ENCODE results near the gene FREM2.

FREM2 gene

DNA sequence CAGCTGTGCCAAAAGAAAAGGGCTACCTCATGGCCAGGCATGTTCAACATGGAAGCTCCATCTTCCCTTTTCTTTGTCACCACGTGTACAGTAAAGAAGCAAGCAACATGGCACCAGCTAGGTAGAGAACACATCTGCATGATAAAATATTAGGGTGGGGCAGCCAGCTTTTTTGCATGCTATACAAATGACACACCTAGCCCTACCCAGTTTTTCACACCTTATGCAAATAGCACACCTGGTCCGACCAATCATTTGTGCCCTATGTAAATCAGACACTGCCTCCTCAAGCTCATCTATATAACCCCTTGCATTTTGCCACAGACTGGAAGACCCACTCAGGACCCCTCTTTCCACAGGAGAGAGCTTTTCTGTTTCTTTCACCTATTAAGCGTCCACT, 218.2 kb downstream of the FREM2 start:
- no peaks in the 10 kb centered on the region for H3K9me3 Mint-ChIP-seq (ENCODE audit: low read depth)
- H3K4me1 Mint-ChIP-seq (ENCODE audit: low read depth) = no peaks in the 10 kb centered on the region
- no peaks in the 10 kb centered on the region for H3K36me3 Mint-ChIP-seq
- peaks cover 7% of the 10 kb centered on the region for H3K27me3 Mint-ChIP-seq
- H3K27ac Mint-ChIP-seq = no peak overlapping the region
- H3K4me3 Mint-ChIP-seq = no peak overlapping the region

DNA sequence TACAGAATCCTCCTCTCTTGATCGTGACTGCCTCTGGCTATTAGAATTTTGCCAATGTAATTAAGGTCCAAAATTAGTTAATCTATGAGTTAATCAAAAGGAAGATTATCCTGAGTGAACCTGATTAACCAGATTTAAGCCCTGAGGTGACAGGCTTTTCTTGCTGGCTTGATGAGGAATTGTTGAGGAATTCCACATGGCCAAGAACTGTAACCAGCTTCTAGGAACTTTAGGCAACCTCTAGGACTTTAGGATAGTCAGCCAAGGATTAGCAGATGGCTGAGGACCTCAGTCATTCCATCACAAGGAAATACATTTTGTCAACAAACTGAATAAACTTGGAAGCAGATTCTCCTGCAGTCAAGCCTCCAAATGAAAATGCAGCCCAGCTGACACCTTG, 219.0 kb downstream of the FREM2 start:
- Mint-ChIP-seq H3K4me1 (ENCODE audit: low read depth) (no peaks in the 10 kb centered on the region), H3K9me3 (ENCODE audit: low read depth) (no peaks in the 10 kb centered on the region), H3K4me3 (no peak overlapping the region), H3K27ac (no peak overlapping the region), H3K36me3 (no peaks in the 10 kb centered on the region), H3K27me3 (peaks cover 6% of the 10 kb centered on the region)

DNA sequence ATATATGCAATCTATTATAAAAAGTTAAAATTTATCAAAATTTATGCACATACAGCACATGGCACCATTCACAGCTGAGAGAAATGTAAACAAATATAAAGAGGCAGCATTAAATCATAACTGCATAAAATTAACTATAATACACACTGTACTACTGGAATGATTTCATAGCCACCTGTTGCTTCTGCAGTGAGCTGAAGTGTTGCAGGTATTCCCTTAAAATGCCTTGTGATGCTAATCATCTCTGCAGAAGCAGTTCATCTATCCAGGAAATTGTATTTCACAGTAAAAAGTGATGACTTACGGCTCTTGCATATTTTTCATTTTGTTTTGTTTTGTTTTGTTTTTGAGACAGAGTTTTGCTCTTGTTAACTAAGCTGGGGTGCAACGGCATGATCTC, 221.7 kb downstream of the FREM2 start:
- no peaks in the 10 kb centered on the region for H3K9me3 Mint-ChIP-seq (ENCODE audit: low read depth)
- H3K36me3 Mint-ChIP-seq = no peaks in the 10 kb centered on the region
- H3K27ac Mint-ChIP-seq = no peak overlapping the region
- H3K4me1 Mint-ChIP-seq (ENCODE audit: low read depth) = no peaks in the 10 kb centered on the region
- peaks cover 6% of the 10 kb centered on the region for H3K27me3 Mint-ChIP-seq
- no peak overlapping the region for H3K4me3 Mint-ChIP-seq

DNA sequence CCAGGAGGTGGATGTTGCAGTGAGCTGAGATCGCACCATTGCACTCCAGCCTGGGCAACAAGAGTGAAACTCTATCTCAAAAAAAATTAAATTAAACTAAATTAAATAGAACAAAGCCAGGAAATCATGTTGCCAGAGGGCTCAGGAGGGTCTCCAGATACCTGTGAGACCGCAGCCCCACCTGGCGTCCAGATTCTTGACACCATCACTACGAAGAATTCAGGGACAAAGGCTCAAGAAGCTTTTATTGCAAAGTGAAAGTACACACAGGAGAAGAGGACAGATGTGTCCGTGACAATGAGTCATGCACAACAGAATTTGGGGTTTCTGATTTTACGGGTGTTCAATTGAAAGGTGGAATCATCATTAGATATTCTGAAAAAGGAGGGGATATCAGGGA, 227.2 kb downstream of the FREM2 start:
- no peaks in the 10 kb centered on the region for H3K36me3 Mint-ChIP-seq
- peaks cover 4% of the 10 kb centered on the region for H3K27me3 Mint-ChIP-seq
- H3K9me3 Mint-ChIP-seq (ENCODE audit: low read depth) = no peaks in the 10 kb centered on the region
- no peak overlapping the region for H3K27ac Mint-ChIP-seq
- H3K4me1 Mint-ChIP-seq (ENCODE audit: low read depth) = no peaks in the 10 kb centered on the region
- H3K4me3 Mint-ChIP-seq = no peak overlapping the region

DNA sequence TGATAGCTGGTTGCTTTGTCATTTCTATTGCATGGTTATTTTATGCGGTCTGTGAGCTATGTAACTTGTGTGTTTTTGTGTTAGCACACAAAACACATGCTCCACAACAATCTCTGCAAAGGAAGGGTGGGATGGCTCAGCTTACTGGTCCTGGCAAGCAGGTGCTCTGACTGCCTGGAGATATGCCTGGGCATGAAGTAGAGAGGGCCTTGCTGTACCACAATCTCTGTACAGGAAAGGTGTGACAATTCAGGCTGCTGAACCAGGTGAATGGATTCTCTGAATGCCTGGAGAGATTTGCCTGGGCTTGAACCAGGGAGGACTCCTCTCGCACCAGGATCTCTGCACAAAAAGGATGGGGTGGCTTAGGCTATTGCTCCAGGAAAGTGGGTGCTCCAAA, 234.2 kb downstream of the FREM2 start:
- no peaks in the 10 kb centered on the region for H3K9me3 Mint-ChIP-seq (ENCODE audit: low read depth)

DNA sequence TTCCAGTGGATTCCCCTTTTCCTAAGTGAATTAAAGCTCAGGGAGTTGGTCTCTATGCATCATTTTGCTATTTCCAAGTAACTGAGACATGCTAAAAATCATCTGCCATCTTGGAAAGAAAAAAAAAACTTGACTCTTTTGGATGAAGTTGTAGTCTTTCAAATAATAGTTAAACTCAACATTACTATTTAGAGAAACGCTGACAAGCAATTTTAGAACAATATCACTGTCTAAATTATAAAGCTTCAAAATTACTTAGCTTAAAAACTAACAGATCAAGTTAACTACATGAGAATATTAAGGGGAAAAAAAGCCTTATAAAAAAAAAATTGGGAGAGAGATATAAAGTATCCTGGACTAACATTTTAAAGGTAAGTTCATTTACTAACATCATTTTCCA, 235.3 kb downstream of the FREM2 start:
- Mint-ChIP-seq H3K27me3 (peaks cover 24% of the 10 kb centered on the region), H3K4me3 (no peak overlapping the region), H3K9me3 (ENCODE audit: low read depth) (no peaks in the 10 kb centered on the region), H3K36me3 (no peaks in the 10 kb centered on the region), H3K4me1 (ENCODE audit: low read depth) (no peaks in the 10 kb centered on the region), H3K27ac (no peak overlapping the region)

More for the DNA sequence above, 234.2 kb downstream of the FREM2 start:
- Mint-ChIP-seq H3K4me1 (ENCODE audit: low read depth) (no peaks in the 10 kb centered on the region), H3K36me3 (no peaks in the 10 kb centered on the region), H3K4me3 (no peak overlapping the region), H3K27me3 (peaks cover 22% of the 10 kb centered on the region), H3K27ac (no peak overlapping the region)

DNA sequence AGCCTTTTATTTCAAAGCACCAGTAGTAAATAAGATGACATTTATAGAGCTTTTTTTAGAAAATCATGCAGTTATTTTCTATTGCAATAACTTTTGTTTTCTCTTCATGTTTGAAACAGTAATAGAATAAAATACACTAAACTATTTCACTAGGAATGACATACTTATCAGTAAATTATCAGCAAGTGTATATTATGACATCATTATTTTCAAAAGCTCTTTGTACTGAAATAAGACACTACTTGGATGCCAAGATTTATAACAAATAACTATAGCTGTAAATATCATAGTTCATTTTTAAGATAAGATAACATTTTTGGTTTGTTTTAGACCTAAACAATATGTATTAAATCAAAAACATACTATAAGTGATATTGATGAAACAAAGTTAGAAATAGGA, 246.9 kb downstream of the FREM2 start:
- Mint-ChIP-seq H3K36me3 (no peaks in the 10 kb centered on the region), H3K27me3 (peaks cover 6% of the 10 kb centered on the region), H3K4me3 (no peak overlapping the region), H3K9me3 (ENCODE audit: low read depth) (no peaks in the 10 kb centered on the region), H3K27ac (no peak overlapping the region), H3K4me1 (ENCODE audit: low read depth) (no peaks in the 10 kb centered on the region)
